ENCODE measurements around the gene EIPR1.

- TF ChIP-seq POLR2A (IDR thresholded peaks at IDR 0.05; ENCODE audit: low read depth, low read length) (no peak), CTCF (conservative IDR thresholded peaks at IDR 0.05; ENCODE audit: low read depth, low read length) (no peak), MAZ (IDR thresholded peaks at IDR 0.05; ENCODE audit: borderline replicate concordance, low read depth, low read length) (no peak), CEBPB (IDR thresholded peaks at IDR 0.05; ENCODE audit: low read depth, low read length) (no peak), USF2 (IDR thresholded peaks at IDR 0.05; ENCODE audit: low read depth, low read length) (no peak), NFE2L2 (IDR thresholded peaks at IDR 0.05; ENCODE audit: low read depth, low read length) (no peak), RFX5 (IDR thresholded peaks at IDR 0.05; ENCODE audit: low read depth, low read length) (no peak), CHD1 (IDR thresholded peaks at IDR 0.05; ENCODE audit: low read depth, low read length) (no peak), BHLHE40 (IDR thresholded peaks at IDR 0.05; ENCODE audit: low read depth, low read length) (no peak), SMC3 (IDR thresholded peaks at IDR 0.05; ENCODE audit: low read depth, low read length) (no peak), MAFK (IDR thresholded peaks at IDR 0.05; ENCODE audit: low read depth, low read length) (no peak), RAD21 (IDR thresholded peaks at IDR 0.05; ENCODE audit: low read length) (no peak), MXI1 (IDR thresholded peaks at IDR 0.05; ENCODE audit: borderline replicate concordance, low read depth, low read length) (no peak), FOS (IDR thresholded peaks at IDR 0.05; ENCODE audit: low read depth, low read length) (no peak)
These were observed 160.0 kb downstream of the EIPR1 start for GRCh38 chr2:3217646-3218045.

Measured in IMR-90 (cell line).